H1 (cell line): ENCODE measurements around the gene TCEANC2. TPM values are rescaled to one million over a fixed set of nuclear protein-coding genes. Genes with fewer than 3 reads are reported as not detected.

Experiments used
- CTCF ChIA-PET: fragments of 300-600 bp; sonication (Branson Sonifier 250); formaldehyde crosslinking; loops from one replicate; lab custom pipeline; 2021; ENCODE audit not compliant: partially characterized antibody; lab: Charles Lee
- POLR2A ChIA-PET: fragments of 300-600 bp; sonication (Branson Sonifier 250); formaldehyde crosslinking; loops from one replicate; lab custom pipeline; 2021; ENCODE audit warnings: inconsistent platforms; ENCODE audit not compliant: partially characterized antibody; lab: Charles Lee
- DNase-seq, 2 experiments: peaks; one replicate each; pipeline versions ENCODE4 v3.0.0 to v3.0.0-alpha.2; 2010 to 2022; ENCODE audit warnings: low spot score in 2 of 2, low read depth in 1 of 2, mixed read lengths in 1 of 2
- FAIRE-seq: peaks from 2 replicates; lab custom pipeline; 2011; peaks lifted over from hg19 to GRCh38; lab: Jason Lieb, UNC
- H2AFZ ChIP-seq: 2 replicates; pipeline ENCODE4 v1.8.1; 2012; ENCODE audit warnings: low read length, inconsistent platforms
- H2AK5ac ChIP-seq: 2 replicates; pipeline ENCODE4 v1.6.1; 2013; ENCODE audit warnings: low read depth, low read length
- H2BK120ac ChIP-seq: replicated peaks from 2 replicates; pipeline ENCODE3; 2013; ENCODE audit warnings: low read depth, low read length, inconsistent platforms
- H2BK12ac ChIP-seq: 2 replicates; pipeline ENCODE4 v1.6.1; 2013; ENCODE audit warnings: low read depth, low read length
- H2BK15ac ChIP-seq: 2 replicates; pipeline ENCODE4 v1.6.1; 2013; ENCODE audit warnings: low read length
- H2BK20ac ChIP-seq: 2 replicates; pipeline ENCODE4 v1.6.1; 2013; ENCODE audit warnings: low read length
- H2BK5ac ChIP-seq: 2 replicates; pipeline ENCODE4 v1.6.1; 2013; ENCODE audit warnings: low read depth, low read length
- H3K14ac ChIP-seq: 2 replicates; pipeline ENCODE4 v1.6.1; 2013; ENCODE audit warnings: inconsistent platforms; ENCODE audit not compliant: insufficient read length
- H3K18ac ChIP-seq: 2 replicates; pipeline ENCODE4 v1.6.1; 2013; ENCODE audit warnings: low read length; ENCODE audit errors: extremely low read depth
- H3K23ac ChIP-seq: 2 replicates; pipeline ENCODE4 v1.6.1; 2013; ENCODE audit warnings: inconsistent platforms; ENCODE audit not compliant: insufficient read length
- H3K23me2 ChIP-seq: 2 replicates; pipeline ENCODE4 v1.6.1; 2013; ENCODE audit warnings: low read depth, low read length
- H3K27ac ChIP-seq: 2 replicates; pipeline ENCODE4 v1.6.1; 2011; ENCODE audit warnings: low read depth, low read length, inconsistent platforms
- H3K27me3 ChIP-seq, 4 experiments: replicated peaks in 1 of 4; 1 replicate in 1 of 4; 2 replicates in 3 of 4; pipeline versions ENCODE4 v1.6.1 to v1.8.1; 2011 to 2013; ENCODE audit warnings: low read length in 3 of 4, mild to moderate bottlenecking in 3 of 4, inconsistent platforms in 2 of 4, mixed read lengths in 2 of 4, moderate library complexity in 1 of 4; ENCODE audit not compliant: control insufficient read depth in 3 of 4, insufficient read depth in 3 of 4; ENCODE audit errors: extremely low read depth in 1 of 4
- H3K36me3 ChIP-seq, 4 experiments: 2 replicates each; pipeline versions ENCODE4 v1.6.1 to v1.8.1; 2011 to 2013; ENCODE audit warnings: mild to moderate bottlenecking in 4 of 4, low read length in 3 of 4, moderate library complexity in 2 of 4, control low read depth in 1 of 4, inconsistent platforms in 1 of 4; ENCODE audit not compliant: insufficient read depth in 4 of 4, control insufficient read depth in 2 of 4
- H3K4ac ChIP-seq: replicated peaks from 2 replicates; pipeline ENCODE3; 2013; ENCODE audit warnings: low read length, low read depth, mixed read lengths, inconsistent platforms; ENCODE audit not compliant: insufficient read length
- H3K4me1 ChIP-seq, 4 experiments: replicated peaks in 1 of 4; 1 replicate in 1 of 4; 2 replicates in 3 of 4; pipeline versions ENCODE4 v1.6.1 to v1.8.1; 2011 to 2013; ENCODE audit warnings: low read length in 3 of 4, inconsistent platforms in 2 of 4, mixed read lengths in 1 of 4; ENCODE audit not compliant: insufficient read depth in 4 of 4, control insufficient read depth in 3 of 4
- H3K4me2 ChIP-seq, 2 experiments: 2 replicates each; pipeline versions ENCODE4 v1.6.1 to v1.8.1; 2011 to 2013; ENCODE audit warnings: low read depth in 2 of 2, low read length in 2 of 2, control low read depth in 1 of 2, inconsistent platforms in 1 of 2, mild to moderate bottlenecking in 1 of 2; ENCODE audit not compliant: insufficient read depth in 1 of 2
- H3K4me3 ChIP-seq, 4 experiments: fragments of 200-600, 300-600 bp in 1 of 4; sonication (generic), shearing (Covaris generic), sonication (Bioruptor Twin) in 1 of 4; 2 replicates each; pipeline versions ENCODE4 v1.5.1 to v1.8.1; 2011 to 2016; ENCODE audit warnings: low read length in 4 of 4, low read depth in 3 of 4, control low read depth in 2 of 4, inconsistent platforms in 2 of 4, mild to moderate bottlenecking in 2 of 4, mixed read lengths in 1 of 4, moderate library complexity in 1 of 4; ENCODE audit not compliant: insufficient read depth in 2 of 4; ENCODE audit errors: extremely low read depth in 1 of 4
- H3K56ac ChIP-seq: replicated peaks from 2 replicates; pipeline ENCODE3; 2013; ENCODE audit warnings: low read depth, mild to moderate bottlenecking, mixed read lengths, low read length, inconsistent platforms; ENCODE audit not compliant: insufficient read length
- H3K79me1 ChIP-seq: 2 replicates; pipeline ENCODE4 v1.6.1; 2013; ENCODE audit warnings: low read depth, low read length, control low read depth
- H3K79me2 ChIP-seq, 2 experiments: 2 replicates each; pipeline versions ENCODE4 v1.6.1 to v1.8.1; 2012 to 2013; ENCODE audit warnings: low read length in 2 of 2, mild to moderate bottlenecking in 2 of 2, inconsistent platforms in 1 of 2; ENCODE audit not compliant: insufficient read depth in 2 of 2, control insufficient read depth in 1 of 2
- H3K9ac ChIP-seq, 4 experiments: replicated peaks in 1 of 4; 1 replicate in 1 of 4; 2 replicates in 3 of 4; pipeline versions ENCODE4 v1.6.1 to v1.8.1; 2011 to 2013; ENCODE audit warnings: low read depth in 3 of 4, low read length in 3 of 4, control low read depth in 2 of 4, mild to moderate bottlenecking in 2 of 4, moderate library complexity in 2 of 4, inconsistent platforms in 1 of 4; ENCODE audit errors: extremely low read depth in 1 of 4
- H3K9me3 ChIP-seq, 2 experiments: 2 replicates each; pipeline versions ENCODE4 v1.6.1 to v1.8.1; 2012 to 2013; ENCODE audit warnings: mild to moderate bottlenecking in 2 of 2, moderate library complexity in 2 of 2, control low read depth in 1 of 2, inconsistent platforms in 1 of 2, low read depth in 1 of 2, low read length in 1 of 2, mixed read lengths in 1 of 2; ENCODE audit not compliant: insufficient read depth in 2 of 2
- H4K20me1 ChIP-seq, 2 experiments: replicated peaks in 1 of 2; 2 replicates each; pipeline versions ENCODE3 to v1.8.1; 2011 to 2013; ENCODE audit warnings: inconsistent platforms in 2 of 2, low read length in 2 of 2, mild to moderate bottlenecking in 1 of 2; ENCODE audit not compliant: insufficient read depth in 2 of 2, control insufficient read depth in 1 of 2
- H4K5ac ChIP-seq: 2 replicates; pipeline ENCODE4 v1.6.1; 2013; ENCODE audit warnings: low read length, low read depth, mixed read lengths, inconsistent platforms; ENCODE audit not compliant: insufficient read length
- H4K8ac ChIP-seq: 2 replicates; pipeline ENCODE4 v1.8.0; 2013; ENCODE audit warnings: mild to moderate bottlenecking, moderate library complexity, low read length, inconsistent platforms; ENCODE audit not compliant: insufficient read depth; ENCODE audit errors: extremely low read depth
- H4K91ac ChIP-seq: replicated peaks from 2 replicates; pipeline ENCODE3; 2013; ENCODE audit warnings: low read length, mixed read lengths, inconsistent platforms; ENCODE audit not compliant: insufficient read length
- CHD1 ChIP-seq: IDR thresholded peaks from 2 replicates; pipeline ENCODE4 v1.6.1; 2012; ENCODE audit warnings: low read depth, low read length, improper control_type of control experiment
- CREB1 ChIP-seq: IDR thresholded peaks from 2 replicates; pipeline ENCODE4 v1.6.1; 2012; ENCODE audit warnings: inconsistent platforms
- CTBP2 ChIP-seq: IDR thresholded peaks from 2 replicates; pipeline ENCODE4 v1.7.0; 2011; ENCODE audit warnings: borderline replicate concordance, mild to moderate bottlenecking, moderate library complexity, mixed read lengths, low read length; ENCODE audit not compliant: insufficient read depth, insufficient read length
- EGR1 ChIP-seq: IDR thresholded peaks from 2 replicates; pipeline ENCODE4 v1.6.1; 2011; ENCODE audit warnings: low read depth, low read length, borderline replicate concordance
- GTF2F1 ChIP-seq: IDR thresholded peaks from 2 replicates; pipeline ENCODE4 v1.6.1; 2012; ENCODE audit warnings: low read depth, low read length, improper control_type of control experiment, borderline replicate concordance
- KDM5A ChIP-seq: fragments of 200-600 bp; IDR thresholded peaks from 2 replicates; pipeline ENCODE4 v1.7.1; 2012; ENCODE audit warnings: mild to moderate bottlenecking, low read length, inconsistent platforms, mixed read lengths
- NANOG ChIP-seq: IDR thresholded peaks from 2 replicates; pipeline ENCODE4 v1.6.1; 2011; ENCODE audit warnings: low read length, low read depth, mild to moderate bottlenecking, inconsistent platforms; ENCODE audit not compliant: insufficient read depth, poor library complexity, severe bottlenecking
- NRF1 ChIP-seq: IDR thresholded peaks from 2 replicates; pipeline ENCODE4 v1.6.1; 2011; ENCODE audit warnings: mild to moderate bottlenecking, low read depth, low read length, improper control_type of control experiment
- SP4 ChIP-seq: IDR thresholded peaks from 2 replicates; pipeline ENCODE4 v1.6.1; 2012; ENCODE audit warnings: low read length, inconsistent platforms
- TCF12 ChIP-seq: IDR thresholded peaks from 2 replicates; pipeline ENCODE4 v1.6.1; 2011; ENCODE audit warnings: low read depth, mild to moderate bottlenecking, low read length
- ZNF274 ChIP-seq: IDR thresholded peaks from 2 replicates; pipeline ENCODE4 v1.7.0; 2012; ENCODE audit warnings: low read length, borderline replicate concordance; ENCODE audit errors: extremely low read depth
- WGBS, 2 experiments: shearing (Covaris generic) in 1 of 2; methylation state at CpG; one replicate each; pipeline versions ENCODE4 v1.1.6 to v1.1.7; 2013 to 2015; ENCODE audit warnings: low lambda C conversion rate in 2 of 2, mixed read lengths in 2 of 2, inconsistent platforms in 1 of 2, low coverage in 1 of 2, missing lambda C conversion rate in 1 of 2; ENCODE audit not compliant: insufficient replicate concordance in 2 of 2, insufficient coverage in 1 of 2, insufficient read length in 1 of 2; ENCODE audit errors: extremely low coverage in 1 of 2, missing lambda C conversion rate in 1 of 2; 5-methylcytosine and 5-hydroxymethylcytosine counted together
- polyA plus RNA-seq, 7 experiments: library from polyadenylated mRNA; depleted of rRNA in 3 of 7; stranded (reverse) in 5 of 7; unstranded in 2 of 7; fragments of >200 nt in 5 of 7; fragments of 200-250 nt in 2 of 7; gene quantifications; 1 replicate in 5 of 7; 2 replicates in 1 of 7; 4 replicates in 1 of 7; pipeline versions ENCODE4 v1.2.1 to v1.2.3, GENCODE V29; 2011 to 2013; ENCODE audit warnings: missing spikeins in 2 of 7, mixed read lengths in 2 of 7
- total RNA-seq: library from RNA; stranded (reverse); fragmentation: NEBNext Ultra II Directional; extraction: Animal tissue kit (Norgen Biotek cat#: 25700); gene quantifications from 2 replicates; pipeline ENCODE4 v1.2.1, GENCODE V29; 2021
- TF ChIP-seq, protein P1 (sequence below): IDR thresholded peaks from 2 replicates; pipeline ENCODE4 v1.6.1; 2012; ENCODE audit warnings: inconsistent platforms

The TCEANC2 gene
- total and polyA plus RNA-seq, 2 of the 8 experiments (the other 6 are each of a cell fraction or from before 2014, with no cell fraction given), result 4.2 to 8.2 TPM

DNA sequence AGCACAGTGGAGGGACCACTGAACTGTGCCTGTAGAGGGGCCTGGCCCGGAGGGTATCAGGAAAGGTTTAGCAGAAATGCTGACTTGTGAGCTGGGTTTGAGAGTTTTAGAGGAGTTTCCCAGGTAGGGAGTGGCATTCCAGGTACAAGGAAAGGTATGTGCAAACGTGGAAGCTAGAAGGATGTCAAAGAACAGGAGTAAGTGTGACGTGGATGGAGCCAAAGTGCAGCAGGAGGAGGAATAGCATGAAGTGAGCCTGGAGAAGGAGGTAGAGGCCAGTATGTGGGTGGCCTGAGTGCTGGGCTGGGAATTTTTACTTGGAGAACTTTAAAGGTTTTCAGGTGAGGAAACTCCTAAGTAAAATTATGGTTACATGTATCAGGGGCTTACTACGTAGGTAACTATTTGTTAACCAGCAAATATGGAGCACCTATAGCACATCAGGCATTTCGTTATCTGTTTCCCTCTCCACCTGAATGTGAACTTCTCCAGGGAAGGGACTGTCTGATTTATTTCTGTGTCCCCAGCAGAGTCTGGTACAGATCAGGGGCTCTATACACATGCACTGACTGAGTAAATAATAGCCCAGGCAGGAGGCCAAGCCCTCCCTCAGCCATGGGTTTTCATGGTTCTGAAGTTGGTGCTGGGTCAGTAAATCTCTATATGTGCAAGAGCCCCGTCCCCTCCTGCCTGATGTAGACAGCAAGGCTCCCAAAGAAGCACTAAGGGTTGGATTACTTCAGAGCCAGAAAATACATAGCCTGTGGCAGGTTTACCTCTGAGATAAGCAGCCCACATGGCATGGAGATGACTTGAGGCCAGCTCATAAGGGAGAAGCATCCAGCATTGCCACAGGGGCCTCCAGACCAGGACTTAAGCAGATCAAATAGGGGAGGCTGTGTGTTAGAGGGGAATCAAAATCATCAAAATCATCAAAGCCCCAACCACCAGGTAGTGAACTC is 56.0 kb downstream of the TCEANC2 start:
- Histone ChIP-seq H3K56ac (no peak overlapping the region), H3K79me1 (no peaks in the 10 kb centered on the region), H2BK12ac (no peak overlapping the region), H3K9ac (no peak overlapping the region), H2BK15ac (no peak overlapping the region), H3K27me3 (no peaks in the 10 kb centered on the region; a peak in 1 of 7 replicates), H2AFZ (no peak overlapping the region), H3K23ac (no peak overlapping the region), H2BK5ac (no peak overlapping the region), H3K23me2 (no peaks in the 10 kb centered on the region), H3K27ac (no peak overlapping the region), H3K36me3 (no peaks in the 10 kb centered on the region), H3K14ac (no peak overlapping the region), H4K5ac (no peak overlapping the region), H3K18ac (no peak overlapping the region), H3K4me1 (no peaks in the 10 kb centered on the region; a peak in 1 of 7 replicates), H3K79me2 (no peaks in the 10 kb centered on the region), H4K8ac (no peak overlapping the region), H3K4ac (no peak overlapping the region), H2BK120ac (no peak overlapping the region), H2BK20ac (no peak overlapping the region), H2AK5ac (no peak overlapping the region), H4K20me1 (no peaks in the 10 kb centered on the region), H3K9me3 (no peaks in the 10 kb centered on the region), H3K4me2 (no peak overlapping the region), H3K4me3 (no peak overlapping the region), H4K91ac (no peak overlapping the region)
- FAIRE-seq (no peak), DNase-seq (peak in 1 of 2 experiments; percentile 33)
- POLR2A ChIA-PET, result no interaction called here
- CTCF ChIA-PET, result interaction anchor here (1.2 to 1.8 kb wide), 4 partner anchors 9 to 72 kb away, joined by 3 to 4 read pairs (median 4); no protein-coding TSS in a partner anchor
- WGBS, 2 experiments, result 75% methylated on average over 6 of the region's 6 CpGs; no CpG with 5 or more reads in 1 of the 2 experiments
- TF ChIP-seq NRF1 (no peak), EGR1 (no peak), SP4 (no peak), ZNF274 (no peak), CHD1 (no peak), CTBP2 (no peak), TCF12 (no peak), NANOG (no peak), GTF2F1 (no peak), KDM5A (no peak), CREB1 (no peak)
- TF ChIP-seq, protein P1, sequence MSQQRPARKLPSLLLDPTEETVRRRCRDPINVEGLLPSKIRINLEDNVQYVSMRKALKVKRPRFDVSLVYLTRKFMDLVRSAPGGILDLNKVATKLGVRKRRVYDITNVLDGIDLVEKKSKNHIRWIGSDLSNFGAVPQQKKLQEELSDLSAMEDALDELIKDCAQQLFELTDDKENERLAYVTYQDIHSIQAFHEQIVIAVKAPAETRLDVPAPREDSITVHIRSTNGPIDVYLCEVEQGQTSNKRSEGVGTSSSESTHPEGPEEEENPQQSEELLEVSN, result no peak
